ENCODE data around the gene ATG2B.

ATG2B gene

DNA sequence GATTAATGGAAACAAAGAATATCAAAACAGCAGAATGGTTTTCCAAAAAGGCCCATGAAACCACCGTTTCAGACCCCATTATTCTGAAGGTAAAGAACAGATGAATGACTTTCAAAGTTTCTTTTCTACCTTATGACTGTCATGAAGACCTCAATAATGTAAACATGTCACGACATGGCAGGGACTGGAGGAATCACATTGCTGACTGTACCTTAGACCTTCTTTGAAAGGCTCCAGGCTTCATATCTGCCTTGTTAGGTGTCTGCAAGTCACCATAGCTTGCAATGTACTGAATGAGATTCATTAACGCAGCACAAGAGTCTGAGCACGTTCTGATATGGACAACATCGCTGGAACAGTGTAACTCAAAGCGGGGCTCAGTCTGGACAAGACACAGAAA is 52.2 kb downstream of the ATG2B start:
- no peak for DNase-seq (ENCODE audit: insufficient read length, low spot score)
- no peak for FAIRE-seq
- TF ChIP-seq CTCF (IDR thresholded peaks at IDR 0.05; ENCODE audit: insufficient read depth, missing control alignments) = no peak

DNA sequence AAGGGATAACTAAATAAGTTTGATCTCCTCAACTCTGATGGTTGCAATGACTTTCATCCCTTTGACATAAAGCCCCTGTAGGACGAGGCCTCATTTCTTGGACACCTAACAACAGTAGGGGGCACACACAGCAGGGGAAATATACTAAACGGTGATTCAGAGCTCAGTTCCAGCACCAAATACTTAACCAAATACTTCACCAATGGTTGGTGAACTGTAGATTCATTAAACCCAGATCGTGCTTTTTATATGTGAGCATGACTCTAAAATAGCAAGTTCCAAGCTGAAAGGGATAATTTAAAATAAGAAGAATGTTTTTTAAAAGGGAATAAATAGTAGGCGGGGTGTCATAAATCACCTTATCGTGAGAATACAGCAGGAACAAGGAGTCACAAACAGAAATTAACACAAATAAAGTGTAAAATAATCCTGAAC is 53.2 kb downstream of the ATG2B start:
- DNase-seq (ENCODE audit: insufficient read length, low spot score) = no peak

GRCh38 chr14:96309133-96309895 is 53.8 kb downstream of the ATG2B start:
- TF ChIP-seq CTCF (IDR thresholded peaks at IDR 0.05; ENCODE audit: insufficient read depth, missing control alignments) = no peak
- FAIRE-seq (no peak), DNase-seq (ENCODE audit: insufficient read length, low spot score) (no peak)

More for the DNA sequence above, 53.2 kb downstream of the ATG2B start:
- peak; percentile 22 for TF ChIP-seq CTCF (IDR thresholded peaks at IDR 0.05; ENCODE audit: insufficient read depth, missing control alignments)
- no peak for FAIRE-seq

DNA sequence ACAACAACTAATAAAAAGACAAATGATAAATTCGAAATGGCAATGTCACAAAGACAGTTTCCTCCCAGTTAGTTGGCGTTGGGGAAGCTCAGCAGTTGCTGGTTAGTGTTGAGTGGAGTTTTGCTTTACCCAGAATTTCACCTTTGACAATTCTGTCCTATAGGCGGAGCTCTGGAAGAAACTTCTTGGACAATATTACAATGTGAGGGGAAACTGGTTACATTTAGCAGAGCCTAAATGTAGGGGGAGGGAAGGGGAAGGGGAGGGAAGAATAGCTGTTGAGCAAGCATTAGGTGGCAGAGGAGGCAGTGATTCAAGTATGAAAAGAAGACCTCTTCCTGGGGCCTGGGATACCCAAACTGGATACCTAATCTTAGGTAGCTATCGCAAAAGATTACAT is 55.7 kb downstream of the ATG2B start:
- FAIRE-seq = no peak

DNA sequence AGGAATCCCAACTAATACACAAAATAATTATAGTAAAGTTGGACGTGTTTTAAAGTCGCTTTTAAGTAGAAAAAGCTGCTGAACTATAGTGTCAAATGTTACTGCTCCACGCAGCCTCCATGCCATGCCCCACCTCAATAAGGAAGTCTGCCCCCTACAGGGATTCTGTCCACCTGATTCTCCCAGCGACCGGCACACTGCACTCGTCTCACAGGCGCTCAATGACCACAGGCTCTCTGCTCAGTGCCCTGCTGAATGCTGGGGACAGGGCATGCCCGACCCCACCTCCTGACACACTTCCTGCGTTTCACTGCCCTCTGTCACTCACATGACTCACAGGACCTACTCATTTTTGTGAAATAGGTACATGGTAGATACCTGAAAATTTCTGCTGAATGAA is 58.2 kb downstream of the ATG2B start:
- peak; percentile 9 for TF ChIP-seq CTCF (IDR thresholded peaks at IDR 0.05; ENCODE audit: insufficient read depth, missing control alignments)
- FAIRE-seq (no peak), DNase-seq (ENCODE audit: insufficient read length, low spot score) (no peak)

More for the DNA sequence above, 55.7 kb downstream of the ATG2B start:
- TF ChIP-seq CTCF (IDR thresholded peaks at IDR 0.05; ENCODE audit: insufficient read depth, missing control alignments) = no peak
- DNase-seq (ENCODE audit: insufficient read length, low spot score) = no peak

GRCh38 chr14:96303981-96304380 is 59.2 kb downstream of the ATG2B start:
- DNase-seq (ENCODE audit: insufficient read length, low spot score) = no peak
- no peak for FAIRE-seq
- no peak for TF ChIP-seq CTCF (IDR thresholded peaks at IDR 0.05; ENCODE audit: insufficient read depth, missing control alignments)

DNA sequence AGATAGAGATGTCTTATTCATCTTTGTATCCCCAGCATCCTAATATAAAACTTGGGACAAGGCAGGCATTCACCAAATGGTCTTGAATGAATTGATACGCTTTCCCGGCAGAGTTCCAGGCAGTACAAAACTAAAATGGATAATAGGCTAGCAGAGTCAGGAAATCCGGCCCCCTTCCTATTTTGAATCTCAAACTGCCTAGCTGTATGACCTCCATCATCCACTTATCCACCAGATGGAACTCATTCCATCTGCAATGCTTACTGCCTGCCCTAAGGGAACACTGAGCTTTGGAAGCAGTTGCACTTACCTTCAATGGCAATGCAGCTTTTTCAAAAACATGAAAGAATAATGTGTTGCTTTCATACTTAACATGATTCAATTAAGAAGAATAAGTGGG is 63.7 kb downstream of the ATG2B start:
- FAIRE-seq = no peak
- DNase-seq (ENCODE audit: insufficient read length, low spot score) = no peak

More for the DNA sequence above, 63.7 kb downstream of the ATG2B start:
- no peak for TF ChIP-seq CTCF (IDR thresholded peaks at IDR 0.05; ENCODE audit: insufficient read depth, missing control alignments)

Data from D721Med (cell line).